K562 (cell line): Measurements from ENCODE around the gene ELP5. TPM values are rescaled to one million over a fixed set of nuclear protein-coding genes. Genes with fewer than 3 reads are reported as not detected.
A peak's percentile ranks its signal among the peaks of the same experiment; 100 is the strongest.

Experiments
- BRD4 ChIP-seq: fragments of 200-600 bp; sonication (generic); IDR thresholded peaks from 2 replicates; pipeline ENCODE4 v1.6.1; 2017; ENCODE audit warnings: inconsistent platforms
- CHD2 ChIP-seq: IDR thresholded peaks from 2 replicates; pipeline ENCODE4 v1.6.1; 2011; ENCODE audit warnings: low read depth, low read length
- GATAD2B ChIP-seq: fragments of 450-650 bp; IDR thresholded peaks from 2 replicates; pipeline ENCODE4 v1.6.1; 2017; ENCODE audit warnings: mild to moderate bottlenecking, borderline replicate concordance
- HDAC6 ChIP-seq: IDR thresholded peaks from 2 replicates; pipeline ENCODE4 v1.6.1; 2012; ENCODE audit warnings: low read depth, mild to moderate bottlenecking, control low read depth, inconsistent platforms, low read length, moderate library complexity
- HNRNPL ChIP-seq: fragments of 200-400 bp; formaldehyde crosslinking; IDR thresholded peaks from 2 replicates; pipeline ENCODE4 v1.6.1; 2017; ENCODE audit warnings: low read depth, mild to moderate bottlenecking, low read length
- HNRNPUL1 ChIP-seq: fragments of 200-400 bp; formaldehyde crosslinking; IDR thresholded peaks from 2 replicates; pipeline ENCODE4 v1.6.1; 2017; ENCODE audit warnings: low read length
- ILF3 ChIP-seq: fragments of 450-650 bp; IDR thresholded peaks from 2 replicates; pipeline ENCODE4 v1.6.1; 2018; ENCODE audit warnings: antibody characterized with exemption, mild to moderate bottlenecking, moderate library complexity, borderline replicate concordance
- KDM1A ChIP-seq, 2 experiments: fragments of 450-650 bp; IDR thresholded peaks; 2 replicates each; pipeline ENCODE4 v1.6.1; 2016; ENCODE audit warnings: mild to moderate bottlenecking in 2 of 2
- KDM4B ChIP-seq, 2 experiments: fragments of 450-650 bp in 1 of 2; sonication (generic) in 1 of 2; IDR thresholded peaks; 2 replicates each; pipeline ENCODE4 v1.6.1; 2016 to 2017; ENCODE audit warnings: borderline replicate concordance in 2 of 2, antibody characterized with exemption in 1 of 2, low read depth in 1 of 2, mild to moderate bottlenecking in 1 of 2
- MBD2 ChIP-seq: sonication (generic); IDR thresholded peaks from 2 replicates; pipeline ENCODE4 v1.6.1; 2016; ENCODE audit warnings: low read depth, borderline replicate concordance
- MCM5 ChIP-seq: fragments of 450-650 bp; IDR thresholded peaks from 2 replicates; pipeline ENCODE4 v1.6.1; 2016; ENCODE audit warnings: low read depth
- NR1H2 ChIP-seq: sonication (generic); formaldehyde crosslinking; IDR thresholded peaks from 2 replicates; pipeline ENCODE4 v1.4.0; 2020; ENCODE audit warnings: mild to moderate bottlenecking, missing genetic modification reagents
- NR2F6 ChIP-seq: fragments of 450-650 bp; formaldehyde crosslinking; IDR thresholded peaks from 2 replicates; pipeline ENCODE4 v1.4.0; 2020; ENCODE audit warnings: mild to moderate bottlenecking
- PCBP1 ChIP-seq: fragments of 200-400 bp; formaldehyde crosslinking; IDR thresholded peaks from 2 replicates; pipeline ENCODE4 v1.6.1; 2018; ENCODE audit warnings: mild to moderate bottlenecking, low read depth, low read length; ENCODE audit not compliant: poor library complexity, severe bottlenecking
- PTRF ChIP-seq: fragments of 450-650 bp; IDR thresholded peaks from 2 replicates; pipeline ENCODE4 v1.6.1; 2016; ENCODE audit warnings: mild to moderate bottlenecking, missing genetic modification characterization, missing compliant biosample characterization
- RBM34 ChIP-seq: fragments of 200-400 bp; formaldehyde crosslinking; IDR thresholded peaks from 2 replicates; pipeline ENCODE4 v1.6.1; 2018; ENCODE audit warnings: low read length, borderline replicate concordance; ENCODE audit not compliant: insufficient read depth
- SIX5 ChIP-seq, 2 experiments: IDR thresholded peaks; 2 replicates each; pipeline ENCODE4 v1.6.1; 2011; ENCODE audit warnings: low read length in 2 of 2, borderline replicate concordance in 1 of 2, low read depth in 1 of 2, mild to moderate bottlenecking in 1 of 2, moderate library complexity in 1 of 2; ENCODE audit not compliant: insufficient read depth in 1 of 2
- TAL1 ChIP-seq: fragments of 450-650 bp; IDR thresholded peaks from 2 replicates; pipeline ENCODE4 v1.6.1; 2016; ENCODE audit warnings: mild to moderate bottlenecking
- TRIM28 ChIP-seq: fragments of 450-650 bp; IDR thresholded peaks from 2 replicates; pipeline ENCODE4 v1.6.1; 2017
- ZC3H11A ChIP-seq: IDR thresholded peaks from 2 replicates; pipeline ENCODE4 v1.6.1; 2012; ENCODE audit warnings: low read depth, low read length, improper control_type of control experiment
- ZNF121 ChIP-seq: sonication (generic); formaldehyde crosslinking; conservative IDR thresholded peaks from 2 replicates; pipeline ENCODE4 v1.8.0; 2022; ENCODE audit warnings: missing genetic modification reagents
- ZNF197 ChIP-seq: fragments of 200-800 bp; sonication (Bioruptor generic); IDR thresholded peaks from 2 replicates; pipeline ENCODE4 v1.6.1; 2016; ENCODE audit warnings: low read depth, missing genetic modification characterization, missing compliant biosample characterization
- ZNF444 ChIP-seq: fragments of 250-450 bp; sonication (Bioruptor Pico); IDR thresholded peaks from 2 replicates; pipeline ENCODE4 v1.4.0; 2020; ENCODE audit warnings: mild to moderate bottlenecking, moderate library complexity
- polyA plus RNA-seq, 8 experiments: library from polyadenylated mRNA; depleted of rRNA in 4 of 8; stranded (reverse) in 5 of 8; unstranded in 3 of 8; fragments of >200 nt; fragmentation: Nextera tagmentation in 2 of 8; fragmentation: Illumina TruSeq in 1 of 8; extraction: Ambion mirVana in 2 of 8; extraction: Trizol in 1 of 8; gene quantifications; 2 replicates each; pipeline versions ENCODE4 v1.2.1 to v1.2.3, GENCODE V29; 2011 to 2014; ENCODE audit warnings: inconsistent platforms in 1 of 8, missing spikeins in 1 of 8
- total RNA-seq, 7 experiments: library from RNA; depleted of rRNA in 6 of 7; stranded (reverse); fragments of >200 nt in 6 of 7; fragmentation: Illumina TruSeq in 2 of 7; extraction: Trizol in 2 of 7; gene quantifications; 2 replicates each; pipeline versions ENCODE4 v1.2.1 to v1.2.3, GENCODE V29; 2011 to 2021; ENCODE audit warnings: low replicate concordance in 1 of 7
- TF ChIP-seq, protein P1 (sequence below): fragments of 450-650 bp; formaldehyde crosslinking; IDR thresholded peaks from 2 replicates; pipeline ENCODE4 v1.4.0; 2020; ENCODE audit warnings: mild to moderate bottlenecking, moderate library complexity
- TF ChIP-seq, protein P2 (sequence below): fragments of 250-450 bp; sonication (Bioruptor Pico); IDR thresholded peaks from 2 replicates; pipeline ENCODE4 v1.8.0; 2022; ENCODE audit warnings: moderate library complexity, mild to moderate bottlenecking, inconsistent platforms

Gene ELP5
- total and polyA plus RNA-seq, 9 of the 15 experiments (the other 6 are each of a cell fraction or from before 2014, with no cell fraction given), result 25.7 to 77.9 (median 52.9) TPM

DNA sequence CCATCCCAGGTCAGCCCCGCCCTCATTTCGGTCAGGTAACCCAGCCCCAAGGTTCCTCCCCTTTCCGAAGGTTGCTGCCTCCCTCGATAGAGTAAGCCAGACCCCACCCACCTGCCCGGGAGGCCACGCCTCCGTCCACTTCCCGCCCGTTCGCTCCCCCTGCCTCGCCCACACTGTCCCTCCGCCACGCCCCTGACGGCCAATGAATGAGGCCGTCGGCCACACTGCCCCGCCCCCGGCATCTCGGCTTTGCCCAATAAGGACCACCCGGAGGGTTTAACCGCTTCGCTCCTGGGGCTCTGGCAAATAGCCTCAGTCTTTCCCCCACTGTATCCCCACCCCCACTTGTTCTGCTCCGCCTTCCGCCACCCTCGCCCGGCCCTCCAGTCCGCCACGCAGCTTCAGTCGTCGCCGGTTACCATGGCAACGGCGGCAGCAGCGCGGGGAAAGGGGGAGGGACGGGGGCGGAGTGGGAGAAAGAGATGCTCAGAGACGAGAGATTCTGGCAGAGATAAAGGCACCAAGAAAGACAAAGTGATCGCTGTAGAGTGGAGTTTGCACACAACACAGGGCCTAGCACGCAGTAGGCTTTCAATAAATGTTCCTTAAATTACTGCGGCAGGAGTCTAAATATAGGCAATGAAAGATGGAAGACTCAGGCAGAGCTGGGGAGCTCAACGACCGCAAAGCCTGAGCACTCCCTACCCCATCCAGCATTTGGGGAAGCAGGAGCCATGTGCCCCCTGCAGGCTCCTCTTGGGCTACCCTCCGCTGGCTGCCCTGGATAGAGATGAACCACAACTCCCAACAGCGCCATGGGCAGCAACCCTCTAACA is 37.5 kb upstream of the ELP5 start (continued):
- TF ChIP-seq ZNF197 (CRISPR knock-in tag) (no peak), PCBP1 (no peak), SIX5 (IDR thresholded peaks at IDR 0.05; ENCODE audit: borderline replicate concordance in 1 of 2, insufficient read depth in 1 of 2, low read depth in 1 of 2, low read length in 2 of 2) (peak in 1 of 2 experiments; percentile 93; a peak in 3 of 4 replicates), HNRNPL (no peak), ILF3 (no peak), BRD4 (no peak), KDM4B (IDR thresholded peaks at IDR 0.05; ENCODE audit: borderline replicate concordance in 2 of 2, low read depth in 1 of 2) (no peak), HNRNPUL1 (no peak), MBD2 (0 out of 2 replicates have a peak, but pooled peaks have one; percentile 57), ZC3H11A (no peak), TAL1 (no peak), ZNF444 (CRISPR knock-in tag) (no peak), NR1H2 (CRISPR knock-in tag) (no peak), TRIM28 (no peak), MCM5 (no peak), GATAD2B (no peak), HDAC6 (no peak), RBM34 (no peak), ZNF121 (CRISPR knock-in tag) (no peak), CHD2 (0 out of 2 replicates have a peak, but pooled peaks have one; percentile 21), PTRF (no peak), KDM1A (IDR thresholded peaks at IDR 0.05) (peak; percentile 26 to 73; a peak in 3 of 4 replicates), NR2F6 (no peak)
- TF ChIP-seq, protein P1, sequence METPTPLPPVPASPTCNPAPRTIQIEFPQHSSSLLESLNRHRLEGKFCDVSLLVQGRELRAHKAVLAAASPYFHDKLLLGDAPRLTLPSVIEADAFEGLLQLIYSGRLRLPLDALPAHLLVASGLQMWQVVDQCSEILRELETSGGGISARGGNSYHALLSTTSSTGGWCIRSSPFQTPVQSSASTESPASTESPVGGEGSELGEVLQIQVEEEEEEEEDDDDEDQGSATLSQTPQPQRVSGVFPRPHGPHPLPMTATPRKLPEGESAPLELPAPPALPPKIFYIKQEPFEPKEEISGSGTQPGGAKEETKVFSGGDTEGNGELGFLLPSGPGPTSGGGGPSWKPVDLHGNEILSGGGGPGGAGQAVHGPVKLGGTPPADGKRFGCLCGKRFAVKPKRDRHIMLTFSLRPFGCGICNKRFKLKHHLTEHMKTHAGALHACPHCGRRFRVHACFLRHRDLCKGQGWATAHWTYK (CRISPR knock-in tag), result no peak
- TF ChIP-seq, protein P2, sequence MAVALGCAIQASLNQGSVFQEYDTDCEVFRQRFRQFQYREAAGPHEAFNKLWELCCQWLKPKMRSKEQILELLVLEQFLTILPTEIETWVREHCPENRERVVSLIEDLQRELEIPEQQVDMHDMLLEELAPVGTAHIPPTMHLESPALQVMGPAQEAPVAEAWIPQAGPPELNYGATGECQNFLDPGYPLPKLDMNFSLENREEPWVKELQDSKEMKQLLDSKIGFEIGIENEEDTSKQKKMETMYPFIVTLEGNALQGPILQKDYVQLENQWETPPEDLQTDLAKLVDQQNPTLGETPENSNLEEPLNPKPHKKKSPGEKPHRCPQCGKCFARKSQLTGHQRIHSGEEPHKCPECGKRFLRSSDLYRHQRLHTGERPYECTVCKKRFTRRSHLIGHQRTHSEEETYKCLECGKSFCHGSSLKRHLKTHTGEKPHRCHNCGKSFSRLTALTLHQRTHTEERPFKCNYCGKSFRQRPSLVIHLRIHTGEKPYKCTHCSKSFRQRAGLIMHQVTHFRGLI (CRISPR knock-in tag), result no peak
